NCI-H2171 treated with DMSO at 0.1 percent for 48 hours (cell line): ENCODE results near the gene RPS15A.
"Not testable (repeated sequence)": the region's sequence is repeated elsewhere in the genome, so short reads cannot be mapped to it uniquely, and the experiment has no call there.

Source experiments
- DNase-seq: peaks from one replicate; lab custom pipeline; 2025; lab: John Stamatoyannopoulos, UW

Gene RPS15A

DNA sequence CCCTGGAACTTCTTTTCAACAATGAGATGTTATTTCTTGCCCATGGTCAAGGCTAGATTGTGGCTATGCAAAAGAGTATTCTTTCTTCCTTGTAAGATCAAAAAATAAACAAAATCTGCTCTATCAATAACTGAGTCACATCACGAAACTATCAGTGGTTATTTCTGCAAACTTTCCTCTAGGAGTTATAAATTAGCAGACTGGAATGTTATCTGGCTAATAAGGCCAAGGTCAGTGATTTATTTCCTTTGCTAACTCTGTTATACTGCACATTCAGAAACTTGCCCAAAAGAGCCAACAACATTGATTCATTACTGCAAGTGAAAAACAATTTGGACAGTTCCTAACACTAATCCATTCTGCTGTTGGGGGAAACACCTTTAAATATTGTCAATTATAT is 6.2 kb upstream of the RPS15A start:
- no peak for DNase-seq

DNA sequence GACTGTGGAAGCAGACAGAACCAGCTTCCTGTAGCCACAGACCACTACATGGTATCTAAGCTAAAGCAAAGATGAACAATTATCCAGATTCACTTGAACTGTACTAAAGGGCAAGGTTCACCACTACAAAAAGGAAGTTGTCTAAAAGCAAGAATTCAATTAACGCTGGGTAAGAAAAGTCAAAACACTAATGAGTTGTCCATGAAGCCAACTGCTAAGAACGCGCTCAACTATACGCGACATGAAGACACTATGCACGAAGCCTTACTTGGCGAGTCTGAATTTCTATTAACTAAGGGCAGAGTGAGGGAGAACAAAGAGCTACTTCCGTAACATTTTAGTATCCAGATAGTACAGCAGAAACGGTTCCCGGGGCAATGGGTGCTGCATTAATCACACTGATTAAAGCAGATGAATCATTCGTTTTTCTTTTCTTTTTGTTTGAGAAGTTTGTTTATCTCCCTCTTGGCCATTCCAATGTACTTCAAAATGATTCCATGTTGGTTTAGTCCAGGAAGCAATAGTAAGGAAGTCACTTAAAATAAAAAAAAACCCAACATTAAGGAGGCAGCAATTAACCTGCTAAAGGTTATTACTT is 2.8 kb upstream of the RPS15A start:
- no peak for DNase-seq

DNA sequence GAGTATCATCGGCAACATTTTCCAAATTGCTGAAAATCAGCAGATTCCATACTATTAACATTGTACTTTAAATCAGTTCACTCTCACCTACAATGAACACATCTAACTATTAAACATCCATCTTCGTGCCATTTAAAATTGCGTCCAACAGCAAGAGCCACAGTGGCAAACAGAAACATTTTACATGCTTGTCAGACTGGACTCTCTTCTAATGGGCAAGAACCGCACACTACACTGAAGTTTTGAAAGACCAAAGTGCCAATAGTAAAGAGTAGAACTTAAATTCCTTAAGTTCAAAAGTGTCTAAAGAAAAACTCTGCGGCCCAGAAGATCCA is 652 bp downstream of the RPS15A start:
- DNase-seq = no peak

DNA sequence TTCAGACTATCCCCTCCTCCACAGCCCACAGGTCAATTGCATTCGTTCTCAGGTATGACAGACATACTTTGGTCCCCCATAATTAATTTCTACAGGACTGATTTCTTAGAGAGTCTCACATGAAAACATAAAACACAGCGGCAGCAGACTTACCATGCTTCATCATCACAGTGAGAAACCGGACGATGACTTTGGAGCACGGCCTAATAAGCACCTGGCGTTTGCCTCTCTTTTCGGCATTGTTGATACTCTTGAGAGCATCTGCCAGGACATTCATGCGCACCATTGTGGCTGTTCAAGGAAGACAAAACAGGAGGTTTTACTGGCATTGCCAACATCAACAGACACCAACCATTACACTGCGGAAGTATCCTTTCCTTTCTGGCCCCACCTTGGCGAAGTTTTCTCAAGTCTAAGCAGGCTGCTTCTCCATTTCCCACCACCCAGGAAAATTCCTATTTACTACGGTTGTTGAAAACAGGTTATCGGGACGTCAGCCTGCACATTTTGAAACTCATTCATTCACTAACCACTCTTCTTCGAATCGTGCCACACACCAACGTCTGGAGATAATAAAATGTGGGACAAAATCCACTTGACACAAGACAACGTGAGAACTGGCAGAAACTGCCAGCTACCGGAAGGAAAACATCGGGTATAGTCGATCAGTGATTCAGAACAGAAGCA is 1.2 kb downstream of the RPS15A start:
- DNase-seq = no peak

DNA sequence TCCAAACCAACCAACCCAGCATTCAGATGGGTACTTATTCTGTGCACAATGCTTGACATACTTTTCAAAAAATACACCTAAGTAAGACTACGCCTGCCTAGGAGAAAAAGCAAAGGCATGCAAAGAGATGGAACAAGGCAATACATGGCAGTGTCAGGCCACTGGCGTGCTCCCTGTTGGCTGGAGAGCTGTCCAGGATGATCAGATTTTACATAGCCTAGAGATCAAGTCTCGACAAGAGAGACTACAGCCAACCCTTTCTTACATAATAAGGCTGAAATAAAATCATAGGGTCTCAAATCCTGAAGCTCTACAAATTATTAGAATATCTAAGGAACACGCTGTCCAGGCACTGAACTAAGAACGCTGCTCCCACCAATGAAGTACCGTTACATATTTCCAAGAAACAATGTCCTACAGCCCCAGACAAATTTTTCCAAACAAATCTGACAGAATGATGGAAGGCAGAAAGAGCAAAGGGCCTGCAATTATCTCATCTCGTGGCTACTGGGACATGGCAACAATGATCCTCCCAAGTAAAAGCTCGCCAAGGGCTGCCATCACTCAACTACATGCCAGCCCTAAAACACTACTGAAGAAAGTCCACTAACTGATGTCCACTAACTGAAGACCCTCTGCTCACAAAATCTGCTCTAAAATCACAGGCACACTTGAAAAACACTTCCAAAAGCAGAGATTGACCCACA is 5.1 kb downstream of the RPS15A start:
- no peak for DNase-seq

DNA sequence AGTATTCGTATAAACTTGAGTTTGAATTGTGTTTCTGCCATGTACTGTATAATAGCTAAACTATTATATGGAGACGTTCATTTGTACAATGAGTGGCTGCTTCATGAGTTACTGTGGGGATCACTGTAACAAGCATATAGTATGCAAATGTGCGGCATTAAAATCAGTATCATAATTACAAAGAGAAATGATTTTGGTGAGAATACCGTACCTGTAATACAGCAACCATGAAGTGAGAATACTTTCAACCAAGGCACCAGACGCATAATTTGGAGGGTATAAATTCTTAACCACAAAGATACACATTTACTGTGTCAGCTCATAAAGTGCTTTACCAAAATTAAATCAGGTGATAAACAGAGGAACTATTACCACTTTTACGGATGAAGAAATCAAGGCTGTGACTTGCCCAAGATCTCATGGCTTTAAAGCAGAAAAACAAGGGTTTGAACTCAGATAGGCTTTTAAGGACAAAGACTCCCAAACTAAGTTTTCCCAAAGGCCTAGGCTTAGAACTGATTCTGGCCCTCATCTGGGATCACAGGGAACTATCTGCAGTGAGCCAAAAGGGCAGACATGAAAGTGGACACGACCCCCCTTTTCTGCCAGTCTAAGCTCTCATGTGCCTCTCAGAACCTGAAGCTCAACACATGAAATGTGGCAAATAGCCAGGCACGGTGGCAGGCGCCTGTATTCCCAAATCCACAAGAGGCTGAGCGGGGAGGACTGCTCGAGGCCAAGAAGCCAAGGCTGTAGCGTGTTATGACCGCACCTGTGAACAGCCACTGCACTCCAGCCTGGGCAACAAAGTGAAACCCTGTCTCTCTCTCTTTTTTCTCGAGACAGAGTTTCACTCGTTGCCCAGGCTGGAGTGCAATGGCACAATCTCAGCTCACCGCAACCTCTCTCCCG is 6.4 kb downstream of the RPS15A start:
- DNase-seq = no peak

DNA sequence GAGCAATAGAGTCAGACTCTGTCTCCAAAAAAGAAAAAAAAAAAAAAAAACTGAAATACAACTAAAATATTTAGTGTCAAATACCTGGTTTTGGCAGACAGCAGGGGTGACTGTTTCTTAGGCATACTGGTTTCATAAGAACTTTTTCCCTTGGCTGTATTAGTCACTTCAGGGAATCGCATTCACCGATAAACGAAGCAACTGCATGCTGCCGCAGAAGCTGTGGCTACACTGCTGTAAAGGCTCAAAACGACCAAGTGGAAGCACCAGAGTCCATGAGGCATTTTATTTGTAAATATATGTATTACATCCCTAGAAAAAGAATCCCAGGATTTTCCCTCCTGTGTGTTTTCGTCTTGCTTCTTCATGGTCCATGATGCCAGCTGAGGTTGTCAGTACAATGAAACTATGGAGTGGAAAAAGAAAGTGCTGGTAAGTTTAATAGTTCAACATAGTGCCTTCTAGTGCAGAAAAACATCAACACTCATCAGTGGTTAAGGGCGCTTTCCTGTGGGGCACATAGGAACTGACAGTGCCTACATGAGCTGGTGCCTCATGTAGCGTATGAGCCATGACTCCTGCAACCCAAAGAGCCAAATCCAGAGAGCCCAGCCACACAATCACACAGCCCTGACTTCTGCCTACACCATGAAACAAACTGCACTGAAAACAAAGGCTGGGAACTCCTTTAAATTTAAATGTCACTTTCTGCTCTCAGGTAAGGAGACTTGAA is 7.3 kb downstream of the RPS15A start:
- DNase-seq = no peak

DNA sequence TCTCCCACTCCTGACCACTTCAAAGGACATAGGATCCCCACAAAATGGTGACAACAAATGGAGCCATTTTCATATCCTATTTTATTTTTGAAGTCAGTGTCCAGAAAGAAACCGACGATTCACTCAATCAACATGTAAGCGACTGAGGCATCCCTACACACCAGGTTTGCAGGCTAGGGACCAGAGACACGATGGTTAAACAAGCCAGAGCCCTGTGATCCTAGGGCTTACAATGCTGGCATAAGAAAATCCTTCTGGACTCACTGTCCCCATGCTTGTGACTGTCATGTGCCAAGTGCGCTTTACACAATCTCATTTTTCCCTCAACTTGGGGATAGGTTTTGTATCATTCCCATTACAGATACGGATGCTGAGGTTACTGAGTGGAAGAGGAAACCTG is 8.9 kb downstream of the RPS15A start:
- DNase-seq = not testable (repeated sequence)

DNA sequence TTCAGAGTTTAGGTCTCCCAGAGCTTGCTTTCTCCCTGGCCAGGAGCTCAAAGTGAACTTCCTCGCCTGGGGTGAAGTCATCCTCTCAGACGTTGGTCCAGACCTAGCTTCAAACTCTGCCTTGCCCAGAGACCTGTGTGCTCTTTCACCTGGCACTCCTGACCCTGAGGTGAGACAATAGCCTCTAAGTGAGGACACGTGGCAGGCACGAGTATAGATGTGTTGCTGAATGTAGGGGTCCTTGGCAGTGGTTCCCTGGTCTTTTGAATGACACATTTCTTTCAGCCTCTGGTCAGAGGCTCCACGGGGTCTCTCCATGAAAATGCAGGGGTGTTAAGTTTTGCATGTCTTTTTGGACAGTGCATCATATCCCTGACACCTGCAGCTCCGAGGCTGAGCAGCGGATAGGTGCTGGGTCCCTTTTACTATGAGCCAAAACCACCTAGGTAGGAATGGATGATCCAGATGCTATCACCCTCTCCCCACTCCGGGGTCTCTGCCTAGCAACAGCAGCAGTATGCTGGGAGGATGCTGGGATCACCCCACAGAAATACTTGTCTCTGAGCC is 9.6 kb downstream of the RPS15A start:
- DNase-seq = not testable (repeated sequence)

DNA sequence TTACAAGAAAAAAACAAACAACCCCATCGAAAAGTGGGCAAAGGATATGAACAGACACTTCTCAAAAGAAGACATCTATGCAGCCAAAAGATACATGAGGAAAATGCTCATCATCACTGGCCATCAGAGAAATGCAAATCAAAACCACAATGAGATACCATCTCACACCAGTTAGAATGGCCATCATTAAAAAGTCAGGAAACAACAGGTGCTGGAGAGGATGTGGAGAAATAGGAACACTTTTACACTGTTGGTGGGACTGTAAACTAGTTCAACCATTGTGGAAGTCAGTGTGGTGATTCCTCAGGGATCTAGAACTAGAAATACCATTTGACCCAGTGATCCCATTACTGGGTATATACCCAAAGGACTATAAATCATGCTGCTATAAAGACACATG is 12.5 kb downstream of the RPS15A start:
- DNase-seq = not testable (repeated sequence)

DNA sequence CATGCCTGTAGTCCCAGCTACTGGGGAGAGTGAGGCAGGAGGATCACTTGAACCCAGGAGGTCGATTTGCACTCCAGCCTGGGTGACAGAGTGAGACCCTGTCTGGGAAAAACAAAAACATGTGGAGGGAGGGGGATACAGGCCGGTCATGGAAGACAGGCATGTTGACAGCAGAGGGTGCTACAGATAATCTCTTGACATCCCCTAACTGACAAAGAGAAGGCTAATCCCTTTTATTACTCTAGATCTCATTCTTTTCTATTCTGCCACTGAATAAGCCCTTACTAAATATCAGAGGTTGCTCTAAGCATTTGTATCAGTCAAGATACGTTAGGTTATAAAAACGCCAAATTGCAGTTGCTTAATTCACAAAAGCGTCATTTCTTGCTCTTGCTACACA is 13.8 kb downstream of the RPS15A start:
- DNase-seq = not testable (repeated sequence)

DNA sequence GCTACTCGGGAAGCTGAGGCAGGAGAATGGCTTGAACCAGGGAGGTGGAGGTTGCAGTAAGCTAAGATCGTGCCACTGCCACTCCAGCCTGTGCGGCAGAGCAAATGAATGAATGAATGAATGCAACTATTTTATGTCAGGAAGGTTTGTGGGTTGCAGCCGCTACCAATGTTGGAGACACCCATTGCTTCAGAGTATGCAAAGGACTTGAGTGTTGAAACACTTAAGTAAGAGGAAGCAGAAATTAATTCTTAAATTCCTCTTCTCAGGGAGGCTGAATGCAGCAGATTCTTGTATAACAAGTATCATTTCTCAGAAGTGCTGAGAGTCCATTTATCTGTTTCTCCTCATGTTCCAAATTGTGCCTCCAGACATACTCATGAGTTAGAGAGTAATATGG is 15.5 kb downstream of the RPS15A start:
- not testable (repeated sequence) for DNase-seq

DNA sequence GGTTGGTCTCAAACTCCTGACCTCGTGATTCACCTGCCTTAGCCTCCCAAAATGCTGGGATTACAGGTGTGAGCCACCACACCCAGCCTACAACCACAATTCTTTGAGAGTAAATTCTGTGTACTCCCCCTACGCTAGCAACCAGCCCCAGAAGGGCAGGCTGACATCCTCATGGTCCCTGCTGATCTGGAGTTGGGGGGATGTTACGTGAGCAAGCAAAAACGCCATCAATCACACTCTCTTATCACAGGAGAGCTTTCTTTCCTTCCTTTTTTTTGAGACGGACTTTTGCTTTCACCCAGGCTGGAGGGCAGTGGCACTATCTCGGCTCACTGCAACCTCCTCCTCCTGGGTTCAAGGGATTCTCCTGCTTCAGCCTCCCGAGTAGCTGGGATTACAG is 18.0 kb downstream of the RPS15A start:
- DNase-seq = not testable (repeated sequence)

DNA sequence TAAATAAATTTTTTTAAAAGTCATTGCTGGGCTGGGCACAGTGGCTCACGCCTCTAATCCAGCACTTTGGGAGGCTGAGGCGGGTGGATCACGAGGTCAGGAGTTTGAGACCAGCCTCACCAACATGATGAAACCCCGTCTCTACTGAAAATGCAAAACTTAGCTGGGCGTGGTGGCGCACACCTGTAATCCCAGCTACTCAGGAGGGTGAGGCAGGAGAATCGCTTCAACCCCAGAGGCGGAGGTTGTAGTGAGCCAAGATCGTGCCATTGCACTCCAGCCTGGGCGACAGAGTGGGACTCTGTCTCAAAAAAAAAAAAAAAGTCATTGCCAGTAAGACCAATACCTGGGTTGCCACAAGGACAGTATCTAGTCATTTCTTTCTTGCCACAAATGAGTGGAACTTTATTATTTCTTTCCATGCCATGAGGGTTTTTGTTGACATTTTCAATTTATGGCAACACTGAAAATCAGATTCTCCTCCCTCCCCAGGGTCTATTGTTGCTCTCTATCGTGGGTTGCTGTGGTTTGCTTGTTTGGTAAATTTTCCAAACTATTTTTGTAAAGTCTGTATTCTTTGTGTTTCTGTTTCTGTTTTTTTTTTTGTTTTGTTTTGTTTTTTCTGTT is 19.7 kb downstream of the RPS15A start:
- not testable (repeated sequence) for DNase-seq

DNA sequence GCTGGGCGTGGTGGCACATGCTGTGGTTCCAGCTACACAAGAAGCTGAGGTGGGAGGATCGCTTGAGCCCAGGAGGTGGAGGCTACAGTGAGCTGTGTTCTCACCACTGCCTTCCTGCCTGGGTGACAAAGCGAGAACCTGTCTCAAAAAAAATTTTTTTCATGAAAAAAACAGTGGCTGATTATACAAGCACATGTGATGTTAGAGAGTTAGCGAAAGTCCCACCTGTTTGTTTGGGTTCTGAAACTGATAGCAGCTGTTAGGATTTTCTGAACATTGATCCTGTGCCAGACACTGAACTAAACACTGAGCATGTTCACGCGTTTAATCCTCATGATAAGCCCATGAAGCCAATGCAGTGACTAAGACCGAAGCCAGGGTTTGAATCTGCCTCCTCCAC is 22.9 kb downstream of the RPS15A start:
- DNase-seq = peak; percentile 91

DNA sequence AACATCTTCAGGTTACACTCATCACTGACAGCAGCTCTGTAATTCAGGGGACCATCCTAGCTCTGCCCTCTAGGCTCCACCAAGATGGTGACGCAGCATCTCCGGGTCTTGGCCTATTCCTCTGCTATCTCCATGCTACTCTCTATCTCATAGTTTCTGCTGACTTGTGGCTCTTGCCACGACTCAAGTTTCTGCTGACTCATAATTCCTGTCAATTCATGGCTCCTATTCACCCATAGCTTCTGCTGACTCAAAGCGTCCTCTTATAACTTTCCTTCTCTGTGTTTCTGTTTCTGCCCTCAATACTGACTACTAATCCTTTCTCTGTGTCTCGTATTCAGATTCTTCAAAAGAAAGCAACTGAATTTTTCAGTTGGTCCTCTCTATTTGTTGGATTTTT is 27.4 kb downstream of the RPS15A start:
- DNase-seq = not testable (repeated sequence)

DNA sequence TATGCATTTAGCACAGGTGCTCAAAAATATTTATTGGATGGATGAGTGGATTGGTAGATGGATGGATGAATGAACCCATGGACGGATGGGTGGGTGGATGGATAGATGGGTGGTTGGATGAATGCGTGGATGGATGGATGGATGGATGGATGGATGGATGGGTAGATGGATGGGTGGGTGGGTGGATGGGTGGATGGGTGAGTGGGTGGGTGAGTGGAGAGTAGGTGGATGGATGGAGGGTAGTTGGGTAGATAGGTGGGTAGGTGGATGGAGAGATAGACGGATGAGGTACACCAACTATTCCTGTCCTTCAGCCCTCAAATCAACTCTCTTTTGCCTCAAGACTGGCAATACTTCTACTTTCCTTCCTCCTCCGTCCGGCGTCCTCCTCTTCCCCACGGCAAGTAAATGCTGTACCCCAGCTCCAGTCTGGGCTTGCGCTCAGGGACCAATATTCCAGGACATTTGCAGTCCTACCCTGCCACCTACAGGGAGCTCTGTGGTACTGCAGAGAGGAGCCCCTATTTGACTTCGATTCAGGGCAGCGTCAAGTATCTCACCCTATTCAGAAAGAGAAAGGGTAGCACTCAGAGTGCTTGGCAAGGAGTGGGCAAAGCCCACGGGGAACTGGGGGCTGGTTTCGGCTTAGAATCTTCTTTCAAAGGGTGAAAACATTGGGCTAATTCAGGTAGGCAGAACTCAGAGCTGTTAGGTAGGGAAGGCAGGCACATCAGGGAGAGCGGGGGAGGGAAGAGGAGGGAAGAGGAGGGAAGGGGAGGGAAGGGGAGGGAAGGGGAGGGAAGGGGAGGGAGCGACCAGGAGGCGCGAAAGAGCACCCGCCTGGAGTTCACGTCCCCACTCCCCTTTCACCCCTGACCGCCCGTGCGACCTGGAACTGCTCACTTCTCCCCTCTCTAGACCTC is 30.3 kb downstream of the RPS15A start:
- DNase-seq = peak; percentile 39

DNA sequence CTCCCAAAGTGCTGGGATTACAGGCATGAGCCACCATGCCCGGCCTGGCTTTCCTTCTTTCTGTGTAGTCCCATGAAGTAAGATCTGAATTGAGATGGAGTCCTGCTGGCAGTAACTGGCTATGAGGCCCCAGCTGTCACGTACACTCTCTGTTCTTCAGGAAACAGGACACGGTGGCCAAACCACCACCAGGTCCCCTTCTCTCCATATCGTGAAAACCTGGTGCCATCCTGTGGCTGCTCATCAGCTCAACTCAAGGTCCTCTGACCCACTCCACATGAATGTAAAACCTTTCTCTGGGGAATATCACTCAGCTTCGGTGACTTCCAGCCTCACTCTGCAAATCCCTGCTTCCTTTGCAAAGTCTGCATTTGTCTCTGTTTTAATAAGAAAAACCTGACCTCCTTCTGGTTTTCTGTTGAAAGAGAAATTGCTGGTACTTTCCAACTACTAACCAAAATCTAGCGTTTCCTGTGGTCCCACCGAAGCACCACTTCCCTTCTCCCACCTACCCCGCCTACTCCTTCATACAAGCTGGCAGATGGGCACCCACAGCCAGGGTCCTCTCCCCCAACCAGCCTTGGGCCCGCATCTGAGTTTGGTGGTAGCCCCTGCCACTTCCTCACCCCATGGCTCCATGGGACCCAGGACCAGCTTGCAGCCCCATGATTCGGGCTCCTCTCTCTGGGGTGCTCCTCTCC is 32.0 kb downstream of the RPS15A start:
- DNase-seq = not testable (repeated sequence)

DNA sequence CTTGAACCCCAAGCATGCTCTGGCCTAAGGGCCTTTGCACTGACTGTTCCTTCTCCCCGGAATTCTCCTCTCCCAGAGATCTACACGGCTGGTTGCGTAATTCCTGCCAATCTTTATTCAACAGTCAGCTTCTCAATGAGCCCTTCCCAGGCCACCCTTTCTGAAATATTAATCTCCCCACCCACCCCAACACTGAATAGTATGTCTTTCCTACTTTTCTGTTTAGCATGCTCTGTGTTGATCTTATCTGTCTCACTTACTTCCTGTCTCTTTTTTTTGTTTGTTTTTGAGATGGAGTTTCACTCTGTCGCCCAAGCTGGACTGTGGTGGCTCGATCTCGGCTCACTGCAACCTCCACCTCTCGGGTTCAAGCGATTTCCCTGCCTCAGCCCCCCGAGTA is 33.5 kb downstream of the RPS15A start:
- DNase-seq = not testable (repeated sequence)
